Transverse colon (tissue), 4 donors: ENCODE data around the gene ANKS3. TPM values are rescaled to one million over a fixed set of nuclear protein-coding genes. Genes with fewer than 3 reads are reported as not detected.

Experiments
- DNase-seq: peaks from one replicate; pipeline ENCODE4 v3.0.0-alpha.2; 2019
- H3K27ac ChIP-seq, 4 donors: fragments of 200-600 bp; sonication (generic); 2 replicates each; pipeline ENCODE4 v1.5.1; 2016 to 2018; ENCODE audit warnings: inconsistent platforms in 4 of 4
- H3K27me3 ChIP-seq: fragments of 200-600 bp; sonication (generic); 2 replicates; pipeline ENCODE4 v1.5.1; 2017; ENCODE audit warnings: inconsistent platforms
- H3K36me3 ChIP-seq, 4 donors: fragments of 200-600 bp; sonication (generic); 2 replicates each; pipeline ENCODE4 v1.5.1; 2017 to 2019; ENCODE audit warnings: inconsistent platforms in 4 of 4
- H3K4me1 ChIP-seq, 4 donors: fragments of 200-600 bp; sonication (generic); 2 replicates each; pipeline ENCODE4 v1.5.1; 2017 to 2020; ENCODE audit warnings: inconsistent platforms in 4 of 4
- H3K4me3 ChIP-seq, 4 donors: fragments of 200-600 bp; sonication (generic); 1 replicate in 1 of 4; 2 replicates in 3 of 4; pipeline versions ENCODE4 v1.5.1 to v1.6.1; 2017 to 2019; ENCODE audit warnings: inconsistent platforms in 4 of 4
- H3K9me3 ChIP-seq, 2 donors: fragments of 200-600 bp; sonication (generic); 2 replicates each; pipeline ENCODE4 v1.5.1; 2017 to 2019; ENCODE audit warnings: inconsistent platforms in 2 of 2
- EP300 ChIP-seq: sonication (generic); formaldehyde crosslinking; IDR thresholded peaks from one replicate; pipeline ENCODE4 v1.6.1; 2017; ENCODE audit warnings: antibody characterized with exemption, low read depth
- POLR2A ChIP-seq: fragments of 450-650 bp; IDR thresholded peaks from one replicate; pipeline ENCODE4 v1.6.1; 2016; ENCODE audit warnings: antibody characterized with exemption, mild to moderate bottlenecking, moderate library complexity
- POLR2AphosphoS5 ChIP-seq, 3 donors: sonication (generic); formaldehyde crosslinking; IDR thresholded peaks; one replicate each; pipeline ENCODE4 v1.6.1; 2016; ENCODE audit warnings: antibody characterized with exemption in 3 of 3
- WGBS, 2 donors: methylation state at CpG; one replicate each; pipeline ENCODE4 v1.1.5; 2018; ENCODE audit warnings: low coverage in 1 of 2; 5-methylcytosine and 5-hydroxymethylcytosine counted together
- in situ Hi-C, 4 donors: fragments of 200-750 bp; cut with MboI; loops; one replicate each; pipeline versions ENCODE4 v1.15.0 to v1.15.1; 2017; ENCODE audit warnings: low sequenced_read_pairs in 3 of 4, low pct_ligation_motif_present in 1 of 4, low pct_unique_long_range_greater_than_20kb in 1 of 4
- intact Hi-C: fragments of 100-400 bp; cut with DNase I; formaldehyde crosslinking; loops from one replicate; pipeline ENCODE4 v1.15.1; 2023; ENCODE audit warnings: low total_unique reads
- total RNA-seq, 4 donors: library from RNA; depleted of rRNA; stranded (reverse); fragments of >200 nt; gene quantifications; one replicate each; pipeline ENCODE4 v1.1.0, GENCODE V29; 2016
- TF ChIP-seq, protein P1 (sequence below), 5 experiments: fragments of 200-600 bp in 3 of 5; fragments of 450-650 bp in 2 of 5; sonication (generic) in 3 of 5; IDR thresholded peaks; 1 replicate in 2 of 5; 2 replicates in 3 of 5; pipeline ENCODE4 v1.5.1; 2016 to 2017; ENCODE audit warnings: antibody characterized with exemption in 5 of 5, inconsistent platforms in 3 of 5, mild to moderate bottlenecking in 2 of 5, moderate library complexity in 1 of 5

Gene ANKS3
- total RNA-seq, 4 donors from 2014 or later, result 14.9 to 38.4 (median 25.0) TPM

DNA sequence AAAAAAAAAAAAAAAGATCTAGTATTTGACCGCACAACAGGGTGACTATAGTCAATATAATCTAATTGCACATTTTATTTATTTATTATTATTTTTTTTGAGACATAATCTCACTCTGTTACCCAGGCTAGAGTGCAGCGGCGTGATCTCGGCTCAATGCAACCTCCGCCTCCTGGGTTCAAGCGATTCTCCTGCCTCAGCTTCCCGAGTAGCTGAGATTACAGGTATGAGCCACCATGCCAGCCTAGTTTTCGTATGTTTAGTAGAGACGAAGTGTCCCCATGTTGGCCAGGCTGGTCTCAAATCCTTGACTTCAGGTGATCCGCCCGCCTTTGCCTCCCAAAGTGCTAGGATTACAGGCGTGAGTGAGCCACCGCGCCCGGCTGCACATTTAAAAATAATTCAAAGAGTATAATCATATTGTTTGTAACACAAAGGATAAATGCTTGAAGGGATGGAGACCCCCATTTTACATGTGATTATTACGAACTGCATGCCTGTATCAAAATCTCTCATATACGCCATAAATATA lies 794 bp downstream of the ANKS3 start:
- Histone ChIP-seq H3K36me3 (peaks cover 0 to 13% (median 2%) of the 10 kb centered on the region in 4 donors), H3K27me3 (no peaks in the 10 kb centered on the region), H3K4me3 (peak overlapping the region; percentile 81 to 93 (median 90)), H3K4me1 (peaks cover 0 to 17% (median 9%) of the 10 kb centered on the region in 4 donors), H3K27ac (peak overlapping the region; percentile 83 to 95 (median 88)), H3K9me3 (no peaks in the 10 kb centered on the region)
- no peak for DNase-seq
- intact Hi-C loops, result no loop called here
- 43 to 44% methylated on average over 11 to 17 of the region's 17 CpGs for WGBS, 2 donors
- in situ Hi-C loops, result no loop called here
- TF ChIP-seq, protein P1, sequence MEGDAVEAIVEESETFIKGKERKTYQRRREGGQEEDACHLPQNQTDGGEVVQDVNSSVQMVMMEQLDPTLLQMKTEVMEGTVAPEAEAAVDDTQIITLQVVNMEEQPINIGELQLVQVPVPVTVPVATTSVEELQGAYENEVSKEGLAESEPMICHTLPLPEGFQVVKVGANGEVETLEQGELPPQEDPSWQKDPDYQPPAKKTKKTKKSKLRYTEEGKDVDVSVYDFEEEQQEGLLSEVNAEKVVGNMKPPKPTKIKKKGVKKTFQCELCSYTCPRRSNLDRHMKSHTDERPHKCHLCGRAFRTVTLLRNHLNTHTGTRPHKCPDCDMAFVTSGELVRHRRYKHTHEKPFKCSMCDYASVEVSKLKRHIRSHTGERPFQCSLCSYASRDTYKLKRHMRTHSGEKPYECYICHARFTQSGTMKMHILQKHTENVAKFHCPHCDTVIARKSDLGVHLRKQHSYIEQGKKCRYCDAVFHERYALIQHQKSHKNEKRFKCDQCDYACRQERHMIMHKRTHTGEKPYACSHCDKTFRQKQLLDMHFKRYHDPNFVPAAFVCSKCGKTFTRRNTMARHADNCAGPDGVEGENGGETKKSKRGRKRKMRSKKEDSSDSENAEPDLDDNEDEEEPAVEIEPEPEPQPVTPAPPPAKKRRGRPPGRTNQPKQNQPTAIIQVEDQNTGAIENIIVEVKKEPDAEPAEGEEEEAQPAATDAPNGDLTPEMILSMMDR (IDR thresholded peaks at IDR 0.05), result no peak
- TF ChIP-seq POLR2AphosphoS5 (IDR thresholded peaks at IDR 0.05) (no peak), EP300 (no peak), POLR2A (no peak)

DNA sequence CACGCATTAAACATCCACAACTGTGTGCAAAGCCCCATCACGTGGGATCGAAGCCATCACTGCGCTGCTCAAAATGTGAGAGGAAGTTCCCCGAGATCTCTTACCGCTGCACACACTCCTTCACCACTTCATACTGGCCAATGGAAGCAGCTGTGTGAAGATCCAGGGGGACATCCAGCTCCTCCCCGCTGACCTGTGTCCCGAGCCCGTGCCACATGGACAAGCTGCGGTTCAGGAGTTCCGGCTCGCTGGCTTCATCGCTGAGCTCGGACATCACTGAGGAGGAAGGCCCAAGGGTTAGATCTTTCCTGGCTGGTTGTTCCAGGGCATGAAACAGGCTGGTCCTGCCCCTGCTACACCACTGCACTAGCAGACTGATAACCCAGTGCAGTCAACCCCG lies 4.2 kb downstream of the ANKS3 start:
- in situ Hi-C loops (no loop called here), intact Hi-C loops (no loop called here)
- WGBS, 2 donors, result 92% methylated on average over 15 of the region's 15 CpGs; no CpG with 5 or more reads in 1 of the 2 donors
- no peaks in the 10 kb centered on the region for H3K27me3 ChIP-seq
- no peaks in the 10 kb centered on the region for H3K9me3 ChIP-seq
- H3K4me3 ChIP-seq, result no peak overlapping the region
- TF ChIP-seq, protein P1 (IDR thresholded peaks at IDR 0.05), result no peak
- no peak for TF ChIP-seq POLR2AphosphoS5 (IDR thresholded peaks at IDR 0.05)
- no peak for TF ChIP-seq EP300
- TF ChIP-seq POLR2A, result no peak
- peaks cover 0 to 10% (median 3%) of the 10 kb centered on the region in 4 donors for H3K4me1 ChIP-seq
- no peak for DNase-seq
- no peak overlapping the region for H3K27ac ChIP-seq
- peaks cover 0 to 14% (median 3%) of the 10 kb centered on the region in 4 donors for H3K36me3 ChIP-seq

DNA sequence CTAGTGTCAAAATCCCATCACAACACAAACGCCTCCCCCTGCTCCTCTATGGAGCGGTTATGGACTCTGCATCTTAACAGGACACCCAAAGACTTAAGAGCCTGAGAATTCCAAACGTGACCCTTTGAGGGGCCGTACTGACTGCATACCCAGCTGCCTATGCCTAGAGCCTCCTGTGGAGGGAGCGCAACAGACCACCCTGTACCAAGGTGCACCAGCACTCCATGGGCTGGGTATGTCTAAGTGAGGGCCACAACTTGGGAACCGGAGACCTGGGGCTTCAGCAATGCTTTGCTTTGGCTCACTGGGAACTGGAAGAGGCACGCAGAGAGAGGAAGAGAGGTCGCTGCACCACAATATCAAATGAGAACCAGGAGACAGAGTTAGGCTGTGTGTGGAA lies 5.4 kb downstream of the ANKS3 start:
- H3K9me3 ChIP-seq, result no peaks in the 10 kb centered on the region
- 90 to 93% methylated on average over 2 to 8 of the region's 8 CpGs for WGBS, 2 donors
- peaks cover 0 to 10% (median 3%) of the 10 kb centered on the region in 4 donors for H3K4me1 ChIP-seq
- no peak overlapping the region for H3K27ac ChIP-seq
- no peak overlapping the region for H3K4me3 ChIP-seq
- intact Hi-C loops (no loop called here), in situ Hi-C loops (no loop called here)
- H3K36me3 ChIP-seq, result peaks cover 0 to 19% (median 6%) of the 10 kb centered on the region in 4 donors
- TF ChIP-seq, protein P1 (IDR thresholded peaks at IDR 0.05), result no peak
- TF ChIP-seq POLR2AphosphoS5 (IDR thresholded peaks at IDR 0.05), result no peak
- no peak for TF ChIP-seq POLR2A
- TF ChIP-seq EP300, result no peak
- H3K27me3 ChIP-seq, result no peaks in the 10 kb centered on the region
- no peak for DNase-seq

DNA sequence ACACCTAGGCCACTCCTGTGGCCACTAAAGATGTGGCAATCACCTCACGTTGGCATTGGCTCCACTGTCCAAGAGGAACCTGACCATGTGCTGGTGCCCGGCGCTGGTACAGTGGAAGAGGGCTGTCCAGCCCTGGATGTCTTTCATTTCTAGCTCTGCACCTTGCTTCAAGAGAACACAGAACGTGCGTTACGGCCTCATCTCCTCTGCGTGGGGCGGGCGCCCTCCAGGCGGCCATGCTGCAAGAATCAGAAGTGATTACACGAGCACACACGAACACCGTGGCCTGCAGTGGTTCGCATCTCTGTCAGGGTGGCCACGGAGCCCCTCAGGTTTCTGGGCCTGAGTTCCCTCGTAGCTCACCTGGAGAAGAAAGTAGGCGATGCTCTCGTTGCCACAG lies 7.5 kb downstream of the ANKS3 start:
- Histone ChIP-seq H3K4me3 (no peak overlapping the region), H3K27me3 (no peaks in the 10 kb centered on the region), H3K27ac (no peak overlapping the region), H3K36me3 (peaks cover 0 to 20% (median 10%) of the 10 kb centered on the region in 4 donors), H3K4me1 (no peaks in the 10 kb centered on the region), H3K9me3 (no peaks in the 10 kb centered on the region)
- intact Hi-C loops (no loop called here), in situ Hi-C loops (no loop called here)
- DNase-seq, result no peak
- 95% methylated on average over 18 of the region's 18 CpGs; no CpG with 5 or more reads in 1 of the 2 donors for WGBS, 2 donors
- TF ChIP-seq, protein P1 (IDR thresholded peaks at IDR 0.05), result no peak
- TF ChIP-seq POLR2A (no peak), POLR2AphosphoS5 (IDR thresholded peaks at IDR 0.05) (no peak), EP300 (no peak)
